ENCODE results near the gene JMJD7.

The JMJD7 gene

DNA sequence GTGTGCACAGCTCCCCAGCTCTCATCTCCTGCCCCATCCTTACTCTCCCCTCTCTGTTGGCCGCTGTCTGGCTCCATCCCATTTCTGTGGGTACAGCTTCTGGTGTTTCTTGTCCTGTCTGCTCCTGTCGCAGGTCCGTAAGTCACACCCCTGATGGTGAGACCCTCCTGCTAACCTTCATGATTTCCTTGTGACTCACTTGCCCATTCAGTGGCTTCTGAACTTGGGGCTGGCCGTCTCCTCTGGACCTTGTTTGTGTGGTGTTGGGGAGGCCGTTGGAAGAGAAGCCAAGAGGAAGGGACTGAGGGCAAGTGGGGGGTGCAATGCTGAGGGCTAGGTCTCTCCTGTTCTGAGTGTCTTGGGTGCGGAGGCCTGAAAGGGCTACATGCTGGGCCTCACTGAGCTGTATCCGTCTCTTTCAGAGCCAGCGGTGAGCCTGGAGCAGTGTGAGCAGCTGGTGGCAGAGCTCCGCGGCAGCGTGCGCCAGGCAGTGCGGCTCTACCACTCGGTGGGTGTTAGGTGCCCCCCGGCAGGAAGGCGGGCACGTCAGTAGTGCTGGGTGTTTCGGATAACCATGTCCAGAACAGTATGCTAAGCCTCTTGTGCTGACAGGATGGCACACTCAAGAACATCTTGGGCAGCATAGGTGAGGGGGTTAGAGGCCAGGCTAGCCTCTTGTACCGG lies 3.7 kb upstream of the JMJD7 start:
- DNase-seq = no peak
- POLR2A ChIA-PET = no interaction called here
- Histone ChIP-seq H3K9me3 (ENCODE audit: control extremely low read depth in 1 of 5, control insufficient read depth in 4 of 5, insufficient read depth in 2 of 5, low read depth in 1 of 5, low read length in 4 of 5) (no peaks in the 10 kb centered on the region), H3K27ac (ENCODE audit: insufficient read depth in 1 of 2, low read depth in 1 of 2, low read length in 2 of 2, poor library complexity in 1 of 2, severe bottlenecking in 2 of 2) (no peak overlapping the region), H3K27me3 (replicated peaks in 2 of 5; ENCODE audit: control insufficient read depth in 4 of 5, insufficient read depth in 5 of 5, low read length in 4 of 5) (no peaks in the 10 kb centered on the region), H3K4me1 (ENCODE audit: control extremely low read depth in 1 of 4, control insufficient read depth in 4 of 4, insufficient read depth in 4 of 4, low read length in 3 of 4) (peaks cover 0 to 18% (median 16%) of the 10 kb centered on the region in 4 experiments), H3K36me3 (ENCODE audit: control insufficient read depth in 4 of 4, insufficient read depth in 4 of 4, low read length in 3 of 4) (peaks cover 2 to 69% (median 40%) of the 10 kb centered on the region in 4 experiments), H3K4me3 (ENCODE audit: control insufficient read depth in 1 of 7, extremely low read depth in 1 of 7, insufficient read depth in 4 of 7, low read depth in 2 of 7, low read length in 6 of 7) (no peak overlapping the region)
- CTCF ChIA-PET = interaction anchor here (1.6 to 7.4 kb wide), 2 partner anchors 13 to 47 kb away, joined by 5 to 41 read pairs; no protein-coding TSS in a partner anchor
- WGBS (ENCODE audit: insufficient coverage) = 97% methylated on average over 18 of the region's 19 CpGs

DNA sequence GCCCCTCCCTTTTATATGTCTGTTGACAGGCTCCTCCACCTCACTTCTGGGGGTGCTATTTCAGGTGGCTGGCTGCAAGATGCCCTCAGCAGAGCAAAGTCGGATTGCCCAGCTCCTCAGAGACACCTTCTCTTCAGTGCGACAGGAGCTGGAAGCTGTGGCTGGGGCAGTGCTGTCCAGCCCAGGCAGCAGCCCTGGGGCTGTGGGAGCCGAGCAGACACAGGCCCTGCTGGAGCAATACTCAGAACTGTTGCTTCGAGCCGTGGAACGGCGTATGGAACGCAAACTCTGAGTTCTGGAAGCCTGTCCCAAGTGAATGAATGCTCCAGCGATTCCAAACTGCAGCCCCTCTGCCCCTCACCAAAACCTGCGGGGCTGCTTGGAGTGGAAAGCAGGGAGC lies 2.7 kb upstream of the JMJD7 start:
- 96% methylated on average over 10 of the region's 10 CpGs for WGBS (ENCODE audit: insufficient coverage)
- peaks cover 2 to 60% (median 34%) of the 10 kb centered on the region in 4 experiments for H3K36me3 ChIP-seq (ENCODE audit: control insufficient read depth in 4 of 4, insufficient read depth in 4 of 4, low read length in 3 of 4)
- CTCF ChIA-PET = interaction anchor here (1.6 to 7.4 kb wide), 2 partner anchors 14 to 48 kb away, joined by 5 to 41 read pairs; no protein-coding TSS in a partner anchor

DNA sequence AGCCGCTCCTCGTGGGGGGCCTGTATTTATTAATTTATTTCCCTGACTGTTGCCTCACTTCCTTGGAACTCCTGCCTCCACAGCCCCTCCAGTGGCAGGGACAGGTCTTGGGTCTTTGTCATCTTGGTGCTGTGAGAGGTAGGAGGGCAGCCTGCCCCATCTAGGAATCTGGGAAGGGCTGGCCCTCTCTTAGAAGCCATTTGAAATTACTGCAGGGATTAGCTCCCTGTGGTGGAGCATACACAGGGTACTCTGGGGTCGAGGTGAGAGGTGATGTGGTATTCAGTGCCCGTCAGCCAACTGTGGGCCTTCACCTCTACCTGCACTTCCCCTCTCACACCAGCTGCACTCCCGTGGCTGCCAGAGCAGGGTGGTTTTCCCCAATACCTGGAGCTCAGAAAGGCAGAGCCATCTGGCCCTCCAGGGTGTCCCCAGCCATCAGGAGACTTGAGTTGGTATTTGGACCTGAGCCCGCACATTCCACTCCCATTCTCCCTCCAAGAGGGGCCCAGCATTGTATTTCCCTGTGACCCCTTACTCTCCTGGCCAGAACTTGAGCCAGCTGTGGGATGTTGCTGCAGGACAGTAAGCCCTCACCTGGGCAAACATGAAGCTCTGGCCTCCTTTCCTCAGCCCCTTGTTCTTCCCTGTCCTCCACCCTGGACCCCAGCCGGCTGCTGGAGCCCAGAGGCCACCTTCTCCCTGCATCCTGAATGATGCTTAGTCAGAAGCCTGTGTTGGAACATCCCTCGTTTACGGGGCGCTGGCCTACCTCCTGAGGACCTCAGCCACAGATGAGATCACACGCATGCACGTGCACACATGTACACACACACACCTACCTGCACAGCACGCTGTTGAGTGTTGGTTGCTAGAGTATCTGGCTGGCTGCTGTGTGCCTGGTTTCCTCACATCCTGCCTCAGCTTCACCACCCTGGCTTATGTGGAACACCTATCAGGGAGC lies 2.0 kb upstream of the JMJD7 start:
- no peaks in the 10 kb centered on the region for H3K27me3 ChIP-seq (replicated peaks in 2 of 5; ENCODE audit: control insufficient read depth in 4 of 5, insufficient read depth in 5 of 5, low read length in 4 of 5)
- 98% methylated on average over 5 of the region's 13 CpGs for WGBS (ENCODE audit: insufficient coverage)
- peaks cover 2 to 53% (median 29%) of the 10 kb centered on the region in 4 experiments for H3K36me3 ChIP-seq (ENCODE audit: control insufficient read depth in 4 of 4, insufficient read depth in 4 of 4, low read length in 3 of 4)
- H3K27ac ChIP-seq (ENCODE audit: insufficient read depth in 1 of 2, low read depth in 1 of 2, low read length in 2 of 2, poor library complexity in 1 of 2, severe bottlenecking in 2 of 2) = no peak overlapping the region
- ChIA-PET POLR2A (interaction anchor here (0.6 to 1.1 kb wide), 2 partner anchors 14 to 1070 kb away, joined by 3 read pairs; no protein-coding TSS in a partner anchor), CTCF (interaction anchor here (0.8 to 7.4 kb wide), 6 partner anchors 15 to 69 kb away, joined by 3 to 41 read pairs (median 4); partner anchors contain the start of gene MAPKBP1)
- DNase-seq = no peak
- no peaks in the 10 kb centered on the region for H3K9me3 ChIP-seq (ENCODE audit: control extremely low read depth in 1 of 5, control insufficient read depth in 4 of 5, insufficient read depth in 2 of 5, low read depth in 1 of 5, low read length in 4 of 5)
- peaks cover 0 to 18% (median 16%) of the 10 kb centered on the region in 4 experiments for H3K4me1 ChIP-seq (ENCODE audit: control extremely low read depth in 1 of 4, control insufficient read depth in 4 of 4, insufficient read depth in 4 of 4, low read length in 3 of 4)
- H3K4me3 ChIP-seq (ENCODE audit: control insufficient read depth in 1 of 7, extremely low read depth in 1 of 7, insufficient read depth in 4 of 7, low read depth in 2 of 7, low read length in 6 of 7) = no peak overlapping the region

More for the DNA sequence above, 2.7 kb upstream of the JMJD7 start:
- no peak for DNase-seq
- Histone ChIP-seq H3K4me3 (ENCODE audit: control insufficient read depth in 1 of 7, extremely low read depth in 1 of 7, insufficient read depth in 4 of 7, low read depth in 2 of 7, low read length in 6 of 7) (no peak overlapping the region), H3K9me3 (ENCODE audit: control extremely low read depth in 1 of 5, control insufficient read depth in 4 of 5, insufficient read depth in 2 of 5, low read depth in 1 of 5, low read length in 4 of 5) (no peaks in the 10 kb centered on the region), H3K27ac (ENCODE audit: insufficient read depth in 1 of 2, low read depth in 1 of 2, low read length in 2 of 2, poor library complexity in 1 of 2, severe bottlenecking in 2 of 2) (no peak overlapping the region), H3K27me3 (replicated peaks in 2 of 5; ENCODE audit: control insufficient read depth in 4 of 5, insufficient read depth in 5 of 5, low read length in 4 of 5) (no peaks in the 10 kb centered on the region), H3K4me1 (ENCODE audit: control extremely low read depth in 1 of 4, control insufficient read depth in 4 of 4, insufficient read depth in 4 of 4, low read length in 3 of 4) (peaks cover 0 to 18% (median 16%) of the 10 kb centered on the region in 4 experiments)
- POLR2A ChIA-PET = no interaction called here

DNA sequence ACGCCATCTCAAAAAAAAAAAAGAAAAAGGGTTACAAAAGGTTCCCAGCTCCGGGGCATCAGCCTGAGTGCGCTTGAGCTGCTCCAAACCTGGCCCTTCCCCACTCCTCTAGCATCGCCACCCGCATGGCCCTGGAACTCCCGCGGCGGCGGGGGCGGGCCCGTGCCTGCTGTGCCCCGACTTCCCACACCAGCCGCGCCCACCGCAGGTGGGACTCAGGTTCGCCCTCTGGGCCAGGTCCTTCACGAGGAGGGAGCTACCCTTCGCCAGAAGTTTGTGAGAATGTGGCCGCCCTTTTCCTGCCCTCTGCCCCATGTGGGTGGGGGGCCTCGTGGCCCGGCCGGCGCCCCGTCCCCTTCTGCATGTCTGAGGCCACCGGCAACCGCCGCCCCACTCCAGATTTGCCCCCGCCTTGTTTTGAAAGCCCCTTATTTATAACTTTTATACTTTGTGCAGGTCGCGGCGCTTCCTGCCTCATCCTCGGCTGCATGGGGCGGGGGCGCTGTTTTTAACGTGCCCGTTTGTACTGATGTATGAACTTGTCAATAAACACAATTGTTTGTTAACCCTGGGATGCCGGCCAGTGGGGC lies 507 bp upstream of the JMJD7 start:
- H3K27me3 ChIP-seq (replicated peaks in 2 of 5; ENCODE audit: control insufficient read depth in 4 of 5, insufficient read depth in 5 of 5, low read length in 4 of 5) = no peaks in the 10 kb centered on the region
- peaks cover 0 to 27% (median 26%) of the 10 kb centered on the region in 4 experiments for H3K4me1 ChIP-seq (ENCODE audit: control extremely low read depth in 1 of 4, control insufficient read depth in 4 of 4, insufficient read depth in 4 of 4, low read length in 3 of 4)
- ChIA-PET CTCF (interaction anchor here (0.5 to 1.4 kb wide), 7 partner anchors 9 to 438 kb away, joined by 3 to 7 read pairs (median 3); partner anchors contain the start of gene MAPKBP1), POLR2A (interaction anchor here (0.7 to 1.1 kb wide), 2 partner anchors 16 to 17 kb away, joined by 3 to 8 read pairs; no protein-coding TSS in a partner anchor)
- H3K4me3 ChIP-seq (ENCODE audit: control insufficient read depth in 1 of 7, extremely low read depth in 1 of 7, insufficient read depth in 4 of 7, low read depth in 2 of 7, low read length in 6 of 7) = peak overlapping the region; percentile 42 to 96 (median 87)
- DNase-seq = peak in 2 of 3 donors; percentile 42 to 50
- H3K36me3 ChIP-seq (ENCODE audit: control insufficient read depth in 4 of 4, insufficient read depth in 4 of 4, low read length in 3 of 4) = peaks cover 0 to 42% (median 22%) of the 10 kb centered on the region in 4 experiments
- no peaks in the 10 kb centered on the region for H3K9me3 ChIP-seq (ENCODE audit: control extremely low read depth in 1 of 5, control insufficient read depth in 4 of 5, insufficient read depth in 2 of 5, low read depth in 1 of 5, low read length in 4 of 5)
- WGBS (ENCODE audit: insufficient coverage) = 2% methylated on average over 32 of the region's 37 CpGs
- no peak overlapping the region for H3K27ac ChIP-seq (ENCODE audit: insufficient read depth in 1 of 2, low read depth in 1 of 2, low read length in 2 of 2, poor library complexity in 1 of 2, severe bottlenecking in 2 of 2)

DNA sequence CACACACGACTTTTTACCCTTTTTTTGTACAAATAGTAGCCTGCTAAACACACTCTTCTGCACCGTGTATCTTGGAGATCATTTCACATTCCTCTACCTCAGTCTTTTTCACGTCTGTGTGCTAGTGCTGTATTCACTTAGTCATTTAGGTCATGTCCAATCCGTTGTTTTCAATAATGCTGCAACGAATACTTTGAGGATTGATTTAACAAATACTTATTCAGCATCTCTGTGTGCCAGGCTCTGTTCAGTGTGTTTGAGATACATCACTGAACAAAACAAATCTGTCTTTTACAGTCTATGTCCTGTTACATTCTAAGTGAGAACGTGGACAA lies 882 bp downstream of the JMJD7 start:
- DNase-seq = no peak
- 34% methylated on average over 5 of the region's 6 CpGs for WGBS (ENCODE audit: insufficient coverage)
- ChIA-PET POLR2A (no interaction called here), CTCF (interaction anchor here (1.0 kb wide), 1 partner anchor 72 kb away, joined by 5 read pairs; no protein-coding TSS in a partner anchor)
- H3K27ac ChIP-seq (ENCODE audit: insufficient read depth in 1 of 2, low read depth in 1 of 2, low read length in 2 of 2, poor library complexity in 1 of 2, severe bottlenecking in 2 of 2) = no peak overlapping the region
- no peaks in the 10 kb centered on the region for H3K9me3 ChIP-seq (ENCODE audit: control extremely low read depth in 1 of 5, control insufficient read depth in 4 of 5, insufficient read depth in 2 of 5, low read depth in 1 of 5, low read length in 4 of 5)
- H3K27me3 ChIP-seq (replicated peaks in 2 of 5; ENCODE audit: control insufficient read depth in 4 of 5, insufficient read depth in 5 of 5, low read length in 4 of 5) = no peaks in the 10 kb centered on the region
- H3K36me3 ChIP-seq (ENCODE audit: control insufficient read depth in 4 of 4, insufficient read depth in 4 of 4, low read length in 3 of 4) = peaks cover 0 to 28% (median 14%) of the 10 kb centered on the region in 4 experiments
- H3K4me1 ChIP-seq (ENCODE audit: control extremely low read depth in 1 of 4, control insufficient read depth in 4 of 4, insufficient read depth in 4 of 4, low read length in 3 of 4) = peaks cover 0 to 27% (median 26%) of the 10 kb centered on the region in 4 experiments
- peak overlapping the region in 6 of 7 experiments; percentile 83 to 96 (median 88) for H3K4me3 ChIP-seq (ENCODE audit: control insufficient read depth in 1 of 7, extremely low read depth in 1 of 7, insufficient read depth in 4 of 7, low read depth in 2 of 7, low read length in 6 of 7)

DNA sequence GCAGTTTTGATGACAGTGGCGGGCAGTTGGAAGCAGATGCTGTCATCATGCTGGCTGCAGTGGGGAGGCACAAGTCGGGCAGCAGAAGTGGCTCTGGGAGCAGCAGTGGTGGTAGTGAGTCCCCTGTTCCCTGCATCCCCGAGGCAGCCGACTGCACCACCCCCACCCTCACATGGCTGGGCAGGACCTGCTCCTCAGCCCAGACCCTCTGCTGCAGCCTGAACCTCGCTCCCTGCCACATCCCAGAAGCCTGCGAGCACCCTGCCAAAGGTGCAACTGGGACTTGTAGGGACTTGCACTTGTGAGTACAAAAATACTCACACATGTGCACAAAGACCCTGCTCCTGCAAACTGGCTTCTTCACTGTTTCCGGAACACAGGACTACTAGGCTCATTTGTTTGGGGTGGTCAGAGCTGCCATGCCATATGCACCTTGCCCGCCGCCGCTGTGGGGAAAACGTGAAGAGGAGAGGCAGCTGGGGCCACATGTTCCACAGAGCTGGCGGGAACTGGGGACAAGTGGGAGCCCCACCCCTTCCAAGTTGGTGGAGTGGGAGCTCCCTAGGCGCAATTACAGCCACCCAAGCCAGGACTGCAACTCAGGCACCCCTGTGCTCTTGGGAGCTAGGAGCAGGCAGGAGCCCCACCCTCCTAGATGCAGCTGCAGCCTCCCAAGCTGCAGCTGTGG lies 2.2 kb downstream of the JMJD7 start:
- Histone ChIP-seq H3K27me3 (replicated peaks in 2 of 5; ENCODE audit: control insufficient read depth in 4 of 5, insufficient read depth in 5 of 5, low read length in 4 of 5) (no peaks in the 10 kb centered on the region), H3K27ac (ENCODE audit: insufficient read depth in 1 of 2, low read depth in 1 of 2, low read length in 2 of 2, poor library complexity in 1 of 2, severe bottlenecking in 2 of 2) (no peak overlapping the region), H3K9me3 (ENCODE audit: control extremely low read depth in 1 of 5, control insufficient read depth in 4 of 5, insufficient read depth in 2 of 5, low read depth in 1 of 5, low read length in 4 of 5) (no peaks in the 10 kb centered on the region), H3K36me3 (ENCODE audit: control insufficient read depth in 4 of 4, insufficient read depth in 4 of 4, low read length in 3 of 4) (peaks cover 0 to 15% (median 2%) of the 10 kb centered on the region in 4 experiments), H3K4me3 (ENCODE audit: control insufficient read depth in 1 of 7, extremely low read depth in 1 of 7, insufficient read depth in 4 of 7, low read depth in 2 of 7, low read length in 6 of 7) (no peak overlapping the region), H3K4me1 (ENCODE audit: control extremely low read depth in 1 of 4, control insufficient read depth in 4 of 4, insufficient read depth in 4 of 4, low read length in 3 of 4) (peaks cover 0 to 27% (median 26%) of the 10 kb centered on the region in 4 experiments)
- ChIA-PET CTCF (interaction anchor here (1.0 to 2.2 kb wide), 4 partner anchors 8 to 73 kb away, joined by 3 to 10 read pairs (median 5); partner anchors contain the start of genes MAPKBP1 and PLA2G4B), POLR2A (interaction anchor here (0.6 kb wide), 1 partner anchor 44 kb away, joined by 3 read pairs; no protein-coding TSS in a partner anchor)
- DNase-seq = no peak
- WGBS (ENCODE audit: insufficient coverage) = 99% methylated on average over 13 of the region's 13 CpGs
